Measurements from ENCODE around the gene EVI5.

The EVI5 gene

DNA sequence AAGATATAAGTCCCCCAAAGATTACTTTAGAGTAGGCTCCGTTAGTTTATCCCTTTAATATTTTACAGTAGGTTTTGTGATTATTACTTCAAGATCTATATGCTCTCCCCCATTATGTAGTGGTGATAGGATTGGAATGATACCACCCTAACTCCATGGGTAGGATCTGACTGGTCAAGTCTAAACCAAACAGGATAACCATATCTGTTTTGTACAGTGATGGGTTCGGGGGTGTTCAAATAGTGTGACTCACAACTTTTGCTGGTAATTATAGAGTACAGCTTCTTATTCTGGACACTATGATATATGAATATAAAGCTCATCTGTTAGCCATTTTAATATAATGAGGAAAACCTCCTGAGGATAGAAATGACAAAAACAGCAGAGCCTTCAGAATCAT, 212.4 kb downstream of the EVI5 start:
- Histone ChIP-seq H3K9me2 (replicated peaks; ENCODE audit: control insufficient read depth, low read length) (no peaks in the 10 kb centered on the region), H3F3A (ENCODE audit: control insufficient read depth, insufficient read depth) (no peaks in the 10 kb centered on the region), H3K4me3 (ENCODE audit: low read length) (no peak overlapping the region), H3K79me2 (ENCODE audit: control insufficient read depth, low read length) (no peaks in the 10 kb centered on the region), H4K20me1 (ENCODE audit: control insufficient read depth, insufficient read depth, low read depth, low read length) (no peaks in the 10 kb centered on the region), H3K27me3 (ENCODE audit: control insufficient read depth, low read length) (no peaks in the 10 kb centered on the region), H3K27ac (ENCODE audit: low read depth, low read length) (no peak overlapping the region), H3K4me2 (ENCODE audit: low read length) (no peak overlapping the region), H3K4me1 (ENCODE audit: control insufficient read depth, low read length) (no peaks in the 10 kb centered on the region), H3K9me3 (ENCODE audit: control insufficient read depth, insufficient read depth, low read length) (no peaks in the 10 kb centered on the region), H3K36me3 (ENCODE audit: control insufficient read depth, low read length) (no peaks in the 10 kb centered on the region)
- no peak for TF ChIP-seq EZH2phosphoT487 (IDR thresholded peaks at IDR 0.05; ENCODE audit: borderline replicate concordance, low read length)

DNA sequence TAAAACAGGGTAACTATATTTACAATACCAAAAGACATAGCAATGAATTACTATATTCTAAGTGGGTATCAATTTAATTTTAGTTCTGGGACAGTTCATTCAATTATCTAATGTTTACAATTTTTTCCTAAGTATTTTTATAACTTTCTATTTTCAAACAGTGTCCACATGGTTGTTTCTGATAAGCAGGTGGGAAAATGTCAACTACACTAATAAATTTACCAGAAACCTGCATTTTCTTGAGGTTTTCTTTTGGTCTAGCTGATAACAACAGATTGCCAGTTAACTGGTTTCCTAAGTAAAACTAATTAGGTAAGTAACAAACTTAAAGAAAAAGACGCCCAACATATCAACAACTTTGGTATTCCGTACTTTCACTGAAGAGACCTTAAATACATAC, 213.3 kb downstream of the EVI5 start:
- Histone ChIP-seq H3K27ac (ENCODE audit: low read depth, low read length) (no peak overlapping the region), H3K36me3 (ENCODE audit: control insufficient read depth, low read length) (no peaks in the 10 kb centered on the region), H3K79me2 (ENCODE audit: control insufficient read depth, low read length) (no peaks in the 10 kb centered on the region), H4K20me1 (ENCODE audit: control insufficient read depth, insufficient read depth, low read depth, low read length) (no peaks in the 10 kb centered on the region), H3K4me2 (ENCODE audit: low read length) (no peak overlapping the region), H3K27me3 (ENCODE audit: control insufficient read depth, low read length) (no peaks in the 10 kb centered on the region), H3K9me2 (replicated peaks; ENCODE audit: control insufficient read depth, low read length) (no peaks in the 10 kb centered on the region), H3K9me3 (ENCODE audit: control insufficient read depth, insufficient read depth, low read length) (no peaks in the 10 kb centered on the region), H3F3A (ENCODE audit: control insufficient read depth, insufficient read depth) (no peaks in the 10 kb centered on the region), H3K4me1 (ENCODE audit: control insufficient read depth, low read length) (no peaks in the 10 kb centered on the region), H3K4me3 (ENCODE audit: low read length) (no peak overlapping the region)
- TF ChIP-seq EZH2phosphoT487 (IDR thresholded peaks at IDR 0.05; ENCODE audit: borderline replicate concordance, low read length) (no peak), CTCF (IDR thresholded peaks at IDR 0.05; ENCODE audit: low read depth, low read length, poor library complexity, severe bottlenecking) (no peak)

- Histone ChIP-seq H3K9me2 (replicated peaks; ENCODE audit: control insufficient read depth, low read length) (no peaks in the 10 kb centered on the region), H3K27me3 (ENCODE audit: control insufficient read depth, low read length) (no peaks in the 10 kb centered on the region), H3K4me3 (ENCODE audit: low read length) (no peak overlapping the region), H3K4me1 (ENCODE audit: control insufficient read depth, low read length) (no peaks in the 10 kb centered on the region), H3F3A (ENCODE audit: control insufficient read depth, insufficient read depth) (no peaks in the 10 kb centered on the region), H4K20me1 (ENCODE audit: control insufficient read depth, insufficient read depth, low read depth, low read length) (no peaks in the 10 kb centered on the region), H3K9me3 (ENCODE audit: control insufficient read depth, insufficient read depth, low read length) (no peaks in the 10 kb centered on the region), H3K4me2 (ENCODE audit: low read length) (no peak overlapping the region), H3K79me2 (ENCODE audit: control insufficient read depth, low read length) (no peaks in the 10 kb centered on the region), H3K36me3 (ENCODE audit: control insufficient read depth, low read length) (no peaks in the 10 kb centered on the region), H3K27ac (ENCODE audit: low read depth, low read length) (no peak overlapping the region)
- no peak for TF ChIP-seq CTCF (IDR thresholded peaks at IDR 0.05; ENCODE audit: low read depth, low read length, poor library complexity, severe bottlenecking)
- no peak for TF ChIP-seq EZH2phosphoT487 (IDR thresholded peaks at IDR 0.05; ENCODE audit: borderline replicate concordance, low read length)
Measured at GRCh38 chr1:92567211-92567868, 217.6 kb downstream of the EVI5 start.

GRCh38 chr1:92563457-92564216, 221.3 kb downstream of the EVI5 start:
- no peak overlapping the region for H3K27ac ChIP-seq (ENCODE audit: low read depth, low read length)

More at GRCh38 chr1:92563457-92564216, 221.3 kb downstream of the EVI5 start:
- TF ChIP-seq CTCF (IDR thresholded peaks at IDR 0.05; ENCODE audit: low read depth, low read length, poor library complexity, severe bottlenecking) = no peak
- no peak for TF ChIP-seq EZH2phosphoT487 (IDR thresholded peaks at IDR 0.05; ENCODE audit: borderline replicate concordance, low read length)
- no peaks in the 10 kb centered on the region for H3K9me2 ChIP-seq (replicated peaks; ENCODE audit: control insufficient read depth, low read length)
- no peaks in the 10 kb centered on the region for H3K79me2 ChIP-seq (ENCODE audit: control insufficient read depth, low read length)
- H3K9me3 ChIP-seq (ENCODE audit: control insufficient read depth, insufficient read depth, low read length) = no peaks in the 10 kb centered on the region
- no peaks in the 10 kb centered on the region for H3K36me3 ChIP-seq (ENCODE audit: control insufficient read depth, low read length)
- no peaks in the 10 kb centered on the region for H3F3A ChIP-seq (ENCODE audit: control insufficient read depth, insufficient read depth)
- H4K20me1 ChIP-seq (ENCODE audit: control insufficient read depth, insufficient read depth, low read depth, low read length) = no peaks in the 10 kb centered on the region
- H3K27me3 ChIP-seq (ENCODE audit: control insufficient read depth, low read length) = no peaks in the 10 kb centered on the region
- no peaks in the 10 kb centered on the region for H3K4me1 ChIP-seq (ENCODE audit: control insufficient read depth, low read length)
- H3K4me3 ChIP-seq (ENCODE audit: low read length) = no peak overlapping the region
- H3K4me2 ChIP-seq (ENCODE audit: low read length) = no peak overlapping the region
